ENCODE results near the gene SMAD3.
A peak's percentile ranks its signal among the peaks of the same experiment; 100 is the strongest.

The SMAD3 gene

GRCh38 chr15:67106764-67107013 is 41.3 kb downstream of the SMAD3 start:
- no peak for TF ChIP-seq ZNF274 (IDR thresholded peaks at IDR 0.05; ENCODE audit: low read depth, low read length)
- no peak overlapping the region for H3K4me3 ChIP-seq (ENCODE audit: low read length)

- no peak for TF ChIP-seq ZNF274 (IDR thresholded peaks at IDR 0.05; ENCODE audit: low read depth, low read length)
- H3K4me3 ChIP-seq (ENCODE audit: low read length), result no peak overlapping the region
These were observed 41.8 kb downstream of the SMAD3 start for GRCh38 chr15:67107014-67107812.

- H3K4me3 ChIP-seq (ENCODE audit: low read length), result no peak overlapping the region
- no peak for TF ChIP-seq ZNF274 (IDR thresholded peaks at IDR 0.05; ENCODE audit: low read depth, low read length)
These were observed 42.9 kb downstream of the SMAD3 start for GRCh38 chr15:67108122-67108961.

- no peak for TF ChIP-seq ZNF274 (IDR thresholded peaks at IDR 0.05; ENCODE audit: low read depth, low read length)
These were observed 44.0 kb downstream of the SMAD3 start for GRCh38 chr15:67109141-67110034.

GRCh38 chr15:67110361-67110781 is 45.0 kb downstream of the SMAD3 start:
- TF ChIP-seq ZNF274 (IDR thresholded peaks at IDR 0.05; ENCODE audit: low read depth, low read length), result no peak
- peak overlapping the region; percentile 11; the same call in 1 of the 2 replicates for H3K4me3 ChIP-seq (ENCODE audit: low read length)

More at GRCh38 chr15:67109141-67110034, 44.0 kb downstream of the SMAD3 start:
- peak overlapping the region; percentile 11; the same call in 1 of the 2 replicates for H3K4me3 ChIP-seq (ENCODE audit: low read length)

- no peak for TF ChIP-seq ZNF274 (IDR thresholded peaks at IDR 0.05; ENCODE audit: low read depth, low read length)
- no peak overlapping the region for H3K4me3 ChIP-seq (ENCODE audit: low read length)
These were observed 45.8 kb downstream of the SMAD3 start for GRCh38 chr15:67110958-67111864.

GRCh38 chr15:67114046-67114445 is 48.6 kb downstream of the SMAD3 start:
- no peak for TF ChIP-seq ZNF274 (IDR thresholded peaks at IDR 0.05; ENCODE audit: low read depth, low read length)

GRCh38 chr15:67114846-67115585 is 49.6 kb downstream of the SMAD3 start:
- no peak for TF ChIP-seq ZNF274 (IDR thresholded peaks at IDR 0.05; ENCODE audit: low read depth, low read length)
- no peak overlapping the region for H3K4me3 ChIP-seq (ENCODE audit: low read length)

More at GRCh38 chr15:67114046-67114445, 48.6 kb downstream of the SMAD3 start:
- no peak overlapping the region for H3K4me3 ChIP-seq (ENCODE audit: low read length)

GRCh38 chr15:67115586-67115969 is 50.2 kb downstream of the SMAD3 start:
- no peak for TF ChIP-seq ZNF274 (IDR thresholded peaks at IDR 0.05; ENCODE audit: low read depth, low read length)
- no peak overlapping the region for H3K4me3 ChIP-seq (ENCODE audit: low read length)

GRCh38 chr15:67116742-67117141 is 51.3 kb downstream of the SMAD3 start:
- TF ChIP-seq ZNF274 (IDR thresholded peaks at IDR 0.05; ENCODE audit: low read depth, low read length), result no peak
- no peak overlapping the region; the same call in 1 of the 2 replicates for H3K4me3 ChIP-seq (ENCODE audit: low read length)

- no peak overlapping the region; the same call in 1 of the 2 replicates for H3K4me3 ChIP-seq (ENCODE audit: low read length)
- no peak for TF ChIP-seq ZNF274 (IDR thresholded peaks at IDR 0.05; ENCODE audit: low read depth, low read length)
These were observed 52.0 kb downstream of the SMAD3 start for GRCh38 chr15:67117370-67117769.

GRCh38 chr15:67118808-67119207 is 53.4 kb downstream of the SMAD3 start:
- no peak for TF ChIP-seq ZNF274 (IDR thresholded peaks at IDR 0.05; ENCODE audit: low read depth, low read length)
- no peak overlapping the region for H3K4me3 ChIP-seq (ENCODE audit: low read length)

All from GM08714 (cell line).